NOMO-1 (cell line): ENCODE results near the gene METRNL.

Experiments
- DNase-seq, 2 experiments: peaks; one replicate each; lab custom pipeline; 2025; ENCODE audit not compliant: unreplicated experiment in 2 of 2; lab: John Stamatoyannopoulos, UW

Gene METRNL

GRCh38 chr17:83089328-83090132 is 10.1 kb downstream of the METRNL start:
- no peak for DNase-seq

- DNase-seq, result no peak
Measured at GRCh38 chr17:83090444-83091256, 11.2 kb downstream of the METRNL start.

- DNase-seq, result no peak
Measured at GRCh38 chr17:83091257-83092141, 12.1 kb downstream of the METRNL start.

GRCh38 chr17:83092186-83092585 is 12.8 kb downstream of the METRNL start:
- no peak for DNase-seq

- no peak for DNase-seq
Measured at GRCh38 chr17:83092931-83093330, 13.5 kb downstream of the METRNL start.

GRCh38 chr17:83093506-83093905 is 14.1 kb downstream of the METRNL start:
- no peak for DNase-seq

GRCh38 chr17:83094291-83094690 is 14.9 kb downstream of the METRNL start:
- DNase-seq, result no peak

- no peak for DNase-seq
Measured at GRCh38 chr17:83095016-83095415, 15.6 kb downstream of the METRNL start.

- DNase-seq, result no peak
Measured at GRCh38 chr17:83096401-83097224, 17.2 kb downstream of the METRNL start.

GRCh38 chr17:83097831-83098230 is 18.4 kb downstream of the METRNL start:
- DNase-seq, result no peak

GRCh38 chr17:83098241-83099085 is 19.1 kb downstream of the METRNL start:
- no peak for DNase-seq

GRCh38 chr17:83099086-83099555 is 19.7 kb downstream of the METRNL start:
- no peak for DNase-seq

- DNase-seq, result no peak
Measured at GRCh38 chr17:83099570-83100181, 20.3 kb downstream of the METRNL start.

GRCh38 chr17:83100220-83100852 is 20.9 kb downstream of the METRNL start:
- no peak for DNase-seq

GRCh38 chr17:83100853-83101391 is 21.5 kb downstream of the METRNL start:
- DNase-seq, result no peak

- DNase-seq, result no peak
Measured at GRCh38 chr17:83101805-83102480, 22.5 kb downstream of the METRNL start.

- DNase-seq, result peak; percentile 32 to 44
Measured at GRCh38 chr17:83103200-83103942, 24.0 kb downstream of the METRNL start.
